Endothelial cell of umbilical vein (primary cell): ENCODE data around the gene KLRG1.

Experiments used
- CTCF ChIP-seq, 2 donors: IDR thresholded peaks; 1 replicate in 1 of 2; 2 replicates in 1 of 2; pipeline ENCODE4 v1.5.1; 2011; ENCODE audit warnings: low read length in 2 of 2, mild to moderate bottlenecking in 2 of 2, moderate library complexity in 2 of 2, control low read depth in 1 of 2, inconsistent platforms in 1 of 2, low read depth in 1 of 2; ENCODE audit not compliant: insufficient read depth in 1 of 2; ENCODE audit errors: extremely low read depth in 1 of 2
- POLR2AphosphoS5 ChIP-seq: IDR thresholded peaks from 2 replicates; pipeline ENCODE4 v1.6.1; 2012; ENCODE audit warnings: low read depth, mild to moderate bottlenecking, control low read depth, low read length, moderate library complexity; ENCODE audit not compliant: insufficient read depth

GRCh38 chr12:8946733-8947132, 42.6 kb upstream of the KLRG1 start:
- no peak for TF ChIP-seq CTCF (IDR thresholded peaks at IDR 0.05; ENCODE audit: extremely low read depth in 1 of 2, insufficient read depth in 1 of 2, low read depth in 1 of 2, low read length in 2 of 2)
- TF ChIP-seq POLR2AphosphoS5, result no peak
